Dermis microvascular lymphatic vessel endothelial cell (primary cell): ENCODE measurements around the gene CD52. TPM values are rescaled to one million over a fixed set of nuclear protein-coding genes. Genes with fewer than 3 reads are reported as not detected.
"Not testable (repeated sequence)": the region's sequence is repeated elsewhere in the genome, so short reads cannot be mapped to it uniquely, and the experiment has no call there.

Source experiments
- DNase-seq, 2 donors: peaks; one replicate each; pipeline versions ENCODE4 v3.0.0 to v3.0.0-alpha.2; 2010; ENCODE audit warnings: low read depth in 2 of 2
- total RNA-seq: library from RNA; depleted of rRNA; stranded (reverse); fragments of >200 nt; gene quantifications from 2 replicates; pipeline ENCODE4 v1.2.1, GENCODE V29; 2014

The CD52 gene
- total RNA-seq, 1 donor from 2014 or later: not detected

DNA sequence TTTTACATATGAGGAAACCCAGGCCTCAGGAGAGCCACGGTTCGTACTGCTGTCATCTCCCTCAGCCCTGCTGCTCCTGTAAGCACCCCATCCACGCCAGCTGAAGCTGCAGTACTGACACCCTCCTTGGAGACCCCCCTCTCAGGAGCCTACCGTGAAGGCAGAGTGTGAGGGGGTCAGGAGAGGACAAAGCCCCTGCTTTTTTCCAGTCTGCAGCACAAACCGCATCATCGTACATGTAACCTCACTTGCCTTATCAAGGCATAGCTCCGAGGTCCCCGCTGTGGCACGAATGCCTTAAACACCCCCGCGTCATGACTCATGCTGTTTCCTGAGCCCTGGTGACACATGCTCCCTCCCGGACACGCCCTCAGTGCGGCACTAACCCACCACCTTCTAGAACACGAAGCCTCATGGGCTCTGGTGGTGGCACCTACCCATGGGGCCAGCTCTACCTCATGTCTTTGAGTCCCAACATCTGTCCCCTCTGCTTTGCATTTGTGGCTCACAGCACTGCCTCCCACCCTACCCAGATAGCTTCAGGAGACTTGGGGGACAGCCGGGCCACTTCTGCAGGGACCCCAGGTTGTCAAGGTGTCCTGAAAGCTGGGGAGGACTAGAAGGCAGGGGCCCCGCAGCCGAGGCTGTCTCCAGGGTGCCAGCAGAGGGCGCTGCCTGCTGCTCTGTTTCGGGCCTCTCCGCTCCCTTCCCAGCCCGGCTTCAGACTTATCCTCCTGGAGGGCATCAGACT lies 33.0 kb upstream of the CD52 start:
- peak; percentile 40 to 88 for DNase-seq

DNA sequence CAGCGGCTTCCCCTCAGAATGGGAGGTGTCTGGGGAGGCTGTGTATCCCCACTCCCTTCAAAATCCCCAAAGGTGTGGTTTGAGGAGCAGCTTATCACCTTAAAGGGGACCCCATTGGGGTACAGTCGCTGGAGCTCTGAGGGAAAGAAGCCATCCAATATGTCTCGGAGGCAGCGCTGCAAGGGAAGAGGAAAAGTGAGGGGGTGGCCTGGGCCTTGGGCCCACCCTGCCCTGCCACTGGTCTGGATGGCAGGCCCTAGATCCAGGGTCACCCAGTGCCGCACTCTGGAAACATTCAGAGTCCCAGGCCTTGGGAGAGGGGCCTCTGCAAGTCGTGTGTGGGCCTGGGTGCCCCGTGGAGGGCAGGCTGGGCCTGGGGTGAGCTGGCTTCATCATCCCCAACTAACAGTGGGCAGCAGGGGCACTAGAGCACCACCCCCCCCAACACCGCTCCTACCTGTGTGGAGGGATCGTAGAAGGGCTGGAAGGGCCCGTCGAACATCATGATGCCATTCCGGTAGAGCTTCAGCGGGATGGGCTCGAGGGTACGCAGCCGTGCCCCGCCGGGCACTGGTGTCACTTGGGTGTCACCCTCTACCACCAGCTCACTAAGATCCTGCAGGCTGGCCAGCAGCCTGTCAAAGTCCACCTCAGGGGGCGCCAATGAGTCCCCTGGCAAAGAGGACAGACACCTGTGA lies 32.2 kb upstream of the CD52 start:
- DNase-seq: peak in 1 of 2 donors; percentile 43

DNA sequence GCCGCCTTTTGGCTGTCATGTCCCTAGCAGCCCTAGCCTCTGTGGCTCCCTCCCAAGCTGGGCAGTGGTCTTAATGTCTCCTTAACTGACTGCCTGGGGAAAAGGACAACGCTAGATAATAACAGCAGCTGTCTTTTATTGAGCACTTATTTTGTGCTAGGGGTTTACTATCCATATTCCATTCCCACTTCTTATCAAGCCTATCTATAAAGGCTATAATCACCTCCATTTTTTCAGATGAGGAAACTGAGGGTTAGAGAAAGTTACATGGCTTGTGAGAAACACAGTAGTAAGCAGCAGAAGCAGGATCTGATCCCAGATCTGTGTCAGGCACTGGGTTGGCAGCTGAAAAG lies 31.7 kb upstream of the CD52 start:
- DNase-seq: no peak

DNA sequence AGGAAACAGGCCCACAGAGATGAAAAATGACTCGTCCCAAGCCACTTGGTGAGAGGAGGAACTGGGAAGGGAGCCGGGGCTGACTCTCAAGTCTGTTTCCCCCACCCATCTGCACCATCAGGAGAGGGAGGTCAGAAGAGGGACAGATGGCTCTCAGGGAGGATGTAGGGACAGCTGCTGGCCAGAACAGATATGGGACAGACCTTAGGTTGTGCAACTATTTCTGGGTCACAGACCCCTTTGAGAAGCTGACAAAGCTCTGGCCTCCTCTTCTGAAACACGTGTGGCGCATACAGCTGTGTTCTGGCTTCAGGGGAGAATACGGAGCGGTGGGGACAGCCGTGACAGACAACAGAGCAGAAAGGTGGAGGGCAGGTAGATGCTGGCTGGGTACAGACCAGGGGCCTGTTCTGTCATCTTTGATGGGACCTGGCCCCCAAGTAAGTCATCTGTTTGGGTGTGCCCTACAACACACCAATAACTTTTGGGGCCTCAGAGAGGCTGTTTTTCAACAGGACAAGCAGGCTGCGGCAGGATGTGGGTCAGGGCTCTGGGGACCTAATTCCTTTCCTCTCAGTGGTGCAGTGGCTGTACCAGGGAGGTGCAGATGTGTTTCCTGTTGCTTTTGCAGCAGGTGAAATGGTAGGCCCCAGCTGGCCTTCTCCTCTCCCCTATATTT lies 30.6 kb upstream of the CD52 start:
- no peak for DNase-seq

DNA sequence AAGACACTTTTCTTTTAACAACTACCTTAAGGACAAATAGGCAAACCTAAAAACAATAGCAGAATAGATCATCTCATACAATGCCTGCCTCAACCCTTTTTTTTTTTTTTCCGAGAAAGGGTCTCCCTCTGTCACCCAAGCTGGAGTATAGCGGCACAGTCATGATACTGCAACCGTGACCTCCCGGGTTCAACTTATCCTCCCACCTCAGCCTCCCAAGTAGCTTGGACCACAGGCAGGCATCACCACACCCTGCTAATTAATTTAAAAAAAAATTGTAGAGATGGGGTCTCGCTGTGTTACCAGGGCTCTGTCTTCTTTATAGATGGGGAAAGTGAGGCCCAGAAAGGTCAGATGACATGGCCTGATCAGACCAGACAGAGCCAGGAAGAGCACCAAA lies 29.9 kb upstream of the CD52 start:
- DNase-seq: no peak

DNA sequence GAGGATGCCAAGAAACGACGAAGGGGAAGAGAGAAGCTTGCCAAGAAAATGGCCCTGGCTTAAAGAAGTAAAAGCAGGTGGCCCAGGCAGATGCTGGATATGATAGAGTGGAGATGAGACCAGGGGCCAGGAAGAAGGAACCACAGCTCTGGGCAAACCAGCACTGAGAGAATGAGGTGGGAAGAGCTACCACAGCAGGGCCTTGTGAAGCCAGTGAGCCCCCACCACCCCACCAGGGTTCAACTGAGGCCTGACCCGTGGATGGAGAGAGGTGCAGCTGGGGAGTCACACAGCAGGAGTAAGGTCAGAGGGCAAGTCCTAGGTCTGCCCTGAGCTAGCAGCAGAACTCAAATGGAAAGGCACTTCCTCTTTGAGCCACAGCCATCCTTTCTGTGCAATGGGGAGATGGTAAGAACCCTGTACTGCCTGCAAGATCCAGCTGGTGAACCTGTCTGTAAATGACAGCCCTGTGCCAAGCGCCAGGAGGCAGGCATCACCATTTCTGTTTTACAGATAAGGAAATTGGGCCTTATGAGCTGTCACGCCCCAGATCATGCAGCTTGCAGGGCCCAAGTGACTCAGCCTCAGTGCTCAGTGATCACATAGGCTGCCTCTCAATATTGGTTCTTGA lies 29.3 kb upstream of the CD52 start:
- no peak for DNase-seq

DNA sequence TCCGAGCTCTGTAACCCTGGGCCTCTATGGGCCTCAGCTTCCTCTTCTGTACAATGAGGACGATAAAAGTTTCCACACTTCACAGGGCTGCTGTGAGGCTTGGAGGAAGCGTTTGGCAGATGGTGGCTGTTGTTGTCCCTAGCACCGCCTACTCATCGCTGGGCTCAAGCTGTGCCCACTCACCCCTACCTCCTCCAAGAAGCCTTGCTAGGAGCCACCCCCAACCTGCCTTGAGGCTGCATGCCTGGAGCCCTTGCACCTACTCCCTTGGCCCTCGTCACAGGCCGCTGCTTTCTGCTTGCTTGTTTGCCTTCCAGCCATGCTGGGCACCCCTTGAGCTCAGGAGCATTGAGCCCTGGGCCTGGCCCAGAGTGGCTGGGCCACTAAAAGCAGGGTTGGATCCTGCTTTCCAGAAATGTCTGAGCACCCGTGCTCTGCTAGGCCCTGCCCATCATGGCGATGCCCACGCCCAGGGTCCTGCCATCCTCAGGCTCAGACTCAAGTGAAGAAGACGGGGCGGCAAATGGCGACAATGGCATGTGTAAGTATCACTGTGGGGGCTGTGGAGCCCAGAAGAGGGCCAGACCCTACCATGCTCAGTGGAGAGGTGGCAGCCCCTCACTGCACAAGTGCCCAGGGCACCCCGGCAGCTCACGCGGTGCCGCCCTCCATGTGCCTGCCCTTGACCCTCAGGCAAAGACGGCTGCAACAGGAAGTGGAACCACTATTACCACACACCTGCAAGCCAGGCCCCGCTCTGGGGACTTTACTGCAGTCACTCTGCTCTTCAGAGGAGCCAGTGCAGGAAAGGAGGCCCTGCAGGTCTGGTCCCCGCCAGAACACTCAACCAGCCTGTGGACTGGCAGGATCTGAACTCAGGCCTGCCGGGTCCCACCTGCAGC lies 28.3 kb upstream of the CD52 start:
- DNase-seq: no peak

DNA sequence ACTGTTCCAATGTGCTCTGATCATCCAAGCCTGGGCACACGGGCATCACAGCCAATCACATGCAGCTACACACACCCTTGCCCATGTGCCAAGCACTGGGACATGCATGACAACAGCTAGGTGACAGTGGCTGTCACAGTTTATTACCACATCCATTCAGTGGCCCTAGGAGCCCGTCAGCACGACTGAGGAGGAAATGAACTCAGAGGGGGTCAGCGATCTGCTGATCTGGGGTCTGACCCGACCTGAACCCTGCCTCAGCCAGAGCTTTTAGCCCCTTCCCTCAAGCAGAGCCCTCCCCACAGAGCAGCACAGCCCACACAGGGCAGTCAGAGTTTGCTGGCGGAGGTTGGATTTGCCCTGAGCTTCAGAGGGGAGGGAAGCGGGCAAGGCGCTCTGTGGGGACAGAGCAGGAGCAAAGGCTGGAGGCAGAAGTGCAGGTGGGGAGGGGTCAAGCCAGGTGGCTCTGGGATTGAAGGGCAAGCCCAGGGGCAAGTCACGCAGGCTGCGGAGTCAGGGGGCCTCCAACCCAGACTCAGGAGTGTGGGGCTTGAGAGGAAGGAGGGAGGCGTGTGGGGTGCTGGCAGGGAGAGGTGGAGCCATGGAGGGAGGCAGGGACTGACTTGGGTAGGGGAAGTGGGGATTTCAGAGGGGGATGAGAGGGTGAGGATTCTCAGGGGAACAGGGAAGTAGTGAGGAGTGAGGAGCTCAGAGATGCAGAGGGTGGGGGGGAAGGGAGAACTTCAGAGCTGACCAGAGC lies 27.5 kb upstream of the CD52 start:
- DNase-seq: no peak

DNA sequence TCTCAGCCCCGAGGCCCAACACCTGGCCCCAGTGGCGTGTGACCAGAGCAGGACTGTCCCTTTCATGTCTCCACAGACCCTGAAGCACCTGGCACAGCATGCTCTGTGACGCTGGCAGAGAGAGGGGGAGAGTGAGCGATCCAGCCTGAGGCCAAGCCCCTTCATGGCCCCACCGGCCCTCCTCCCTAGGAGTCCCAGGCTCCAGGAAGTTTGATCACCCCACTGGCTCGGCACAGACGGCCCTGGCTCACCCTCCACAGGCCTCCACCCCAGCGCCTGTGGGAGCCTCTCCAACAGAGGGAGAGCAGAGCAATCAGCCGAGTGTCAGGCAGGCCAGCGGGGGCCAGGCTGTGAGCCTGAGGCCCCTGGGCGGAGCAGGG lies 26.9 kb upstream of the CD52 start:
- no peak for DNase-seq

DNA sequence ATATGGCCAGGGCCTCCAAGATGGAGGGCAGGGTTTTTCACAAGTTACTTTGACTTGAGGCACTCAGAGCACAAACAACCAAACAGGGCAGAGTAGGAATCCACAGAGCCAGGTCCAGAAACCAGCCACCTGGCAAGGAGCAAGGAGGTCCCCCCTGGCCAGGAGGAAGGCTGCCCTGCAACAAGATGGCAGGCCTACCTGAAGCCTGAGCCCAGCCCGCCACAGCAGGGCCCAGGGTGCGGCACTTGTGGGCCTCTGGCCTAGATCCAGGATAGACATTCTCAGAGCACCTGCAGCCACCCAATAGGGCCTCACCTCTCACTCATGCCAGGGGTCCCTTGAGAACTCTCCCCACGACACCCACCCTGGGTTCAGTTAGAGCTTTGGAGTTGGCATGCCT lies 26.3 kb upstream of the CD52 start:
- DNase-seq: no peak

DNA sequence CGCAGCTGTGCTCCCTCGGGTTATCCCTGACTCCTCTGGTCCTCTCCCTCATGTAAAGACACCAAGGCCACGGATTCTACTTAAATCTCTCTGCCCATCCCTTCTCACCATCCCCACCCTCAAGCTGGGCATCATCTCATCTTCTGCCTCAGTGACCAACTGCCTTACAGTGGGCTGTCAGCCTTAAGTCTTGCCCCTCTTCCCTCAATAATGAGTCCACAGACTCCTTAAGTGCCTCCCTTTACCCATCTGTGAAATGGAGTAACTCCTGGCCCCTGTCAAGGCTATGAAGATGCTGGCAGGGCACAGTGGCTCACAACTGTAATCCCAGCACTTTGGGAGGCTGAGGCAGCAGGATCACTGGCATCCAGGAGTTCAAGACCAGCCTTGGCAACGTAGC lies 25.8 kb upstream of the CD52 start:
- DNase-seq: no peak

DNA sequence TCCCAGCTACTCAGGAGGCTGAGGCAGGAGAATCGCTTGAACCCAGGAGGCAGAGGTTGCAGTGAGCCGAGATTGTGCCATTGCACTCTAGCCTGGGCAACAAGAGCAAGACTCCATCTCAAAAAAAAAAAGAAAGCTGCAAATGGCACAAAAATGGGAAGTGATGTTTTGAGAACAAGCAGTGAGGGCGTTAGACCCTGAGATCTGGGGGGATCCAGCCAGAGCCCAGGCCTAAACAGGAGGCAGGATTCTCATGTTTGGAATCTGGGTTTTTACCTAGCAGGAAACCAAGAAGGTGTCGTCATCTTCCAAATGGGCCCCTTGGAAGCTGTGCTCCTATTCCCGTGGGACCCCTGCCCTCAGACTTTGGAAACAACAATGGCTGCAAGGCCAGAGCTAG lies 25.0 kb upstream of the CD52 start:
- not testable (repeated sequence) for DNase-seq

DNA sequence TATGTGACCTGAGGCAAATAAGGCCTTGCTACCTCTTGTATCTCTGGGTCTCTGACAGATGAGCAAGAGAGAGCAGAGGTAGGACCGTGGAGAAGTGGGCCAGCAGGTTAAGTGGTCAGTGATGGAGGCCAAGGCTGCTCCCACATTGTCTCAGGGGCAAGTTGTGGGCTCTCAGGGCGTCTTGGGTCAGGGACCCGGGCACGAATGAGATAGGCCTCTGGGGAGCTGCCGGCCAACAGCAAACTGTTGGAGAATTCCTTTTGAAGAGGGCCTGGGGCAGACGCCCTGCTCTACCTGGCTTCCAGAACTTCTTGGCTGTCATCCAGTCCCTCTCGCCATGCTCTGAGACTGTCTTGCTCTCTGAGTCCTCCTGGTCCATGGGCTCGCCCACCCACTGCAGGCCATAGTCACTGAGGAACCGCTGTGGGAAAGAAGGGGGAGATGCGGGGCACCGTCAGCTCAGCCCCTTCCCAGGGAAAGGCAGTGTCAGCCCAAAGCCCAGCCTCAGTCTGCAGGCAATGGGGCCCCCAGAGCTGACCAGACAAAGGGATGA lies 23.8 kb upstream of the CD52 start:
- no peak for DNase-seq

DNA sequence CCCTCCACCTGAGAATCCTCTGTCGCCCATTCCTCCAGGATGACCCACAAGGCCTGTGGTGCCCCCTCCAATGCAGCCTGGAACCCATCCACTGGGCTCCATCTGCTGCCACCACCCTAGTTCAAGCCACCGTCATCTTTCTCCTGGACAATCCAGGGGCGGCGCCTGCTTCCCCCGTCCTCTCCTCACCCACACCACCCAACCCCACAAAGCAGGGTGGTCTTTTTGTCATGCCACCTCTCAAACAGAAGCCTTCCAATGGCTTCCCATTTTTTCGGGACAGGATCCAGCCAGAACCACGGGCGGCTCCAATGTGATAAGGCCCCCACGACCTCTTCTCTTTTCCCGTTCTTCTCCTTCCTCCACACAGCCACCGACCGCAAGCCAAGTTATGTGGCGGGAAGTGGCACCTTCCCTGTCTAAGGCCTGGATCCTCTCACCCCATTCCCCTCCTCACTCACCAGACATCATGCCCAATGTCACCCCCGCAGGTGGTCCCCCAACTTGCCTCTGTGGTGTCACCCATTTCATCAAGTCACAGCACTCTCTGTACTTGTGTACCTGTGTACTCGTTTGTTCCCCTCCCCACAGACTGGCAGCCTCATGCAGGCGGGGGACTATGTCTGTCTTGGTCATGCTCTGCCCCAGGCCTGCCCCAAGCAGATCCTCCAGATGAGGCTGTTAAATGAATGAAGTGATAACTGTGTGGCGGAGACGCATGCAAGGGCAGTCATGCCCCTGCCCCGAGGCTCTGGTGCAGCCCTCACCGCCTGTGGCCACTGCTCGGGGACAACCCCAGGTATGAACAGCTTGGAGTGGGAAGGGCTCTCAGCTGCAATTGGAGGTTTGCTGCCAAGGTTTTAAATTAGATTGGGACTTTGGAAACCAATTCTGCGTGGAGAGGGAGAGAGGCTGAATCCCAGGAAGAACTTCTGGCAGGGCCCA lies 22.3 kb upstream of the CD52 start:
- DNase-seq: no peak

DNA sequence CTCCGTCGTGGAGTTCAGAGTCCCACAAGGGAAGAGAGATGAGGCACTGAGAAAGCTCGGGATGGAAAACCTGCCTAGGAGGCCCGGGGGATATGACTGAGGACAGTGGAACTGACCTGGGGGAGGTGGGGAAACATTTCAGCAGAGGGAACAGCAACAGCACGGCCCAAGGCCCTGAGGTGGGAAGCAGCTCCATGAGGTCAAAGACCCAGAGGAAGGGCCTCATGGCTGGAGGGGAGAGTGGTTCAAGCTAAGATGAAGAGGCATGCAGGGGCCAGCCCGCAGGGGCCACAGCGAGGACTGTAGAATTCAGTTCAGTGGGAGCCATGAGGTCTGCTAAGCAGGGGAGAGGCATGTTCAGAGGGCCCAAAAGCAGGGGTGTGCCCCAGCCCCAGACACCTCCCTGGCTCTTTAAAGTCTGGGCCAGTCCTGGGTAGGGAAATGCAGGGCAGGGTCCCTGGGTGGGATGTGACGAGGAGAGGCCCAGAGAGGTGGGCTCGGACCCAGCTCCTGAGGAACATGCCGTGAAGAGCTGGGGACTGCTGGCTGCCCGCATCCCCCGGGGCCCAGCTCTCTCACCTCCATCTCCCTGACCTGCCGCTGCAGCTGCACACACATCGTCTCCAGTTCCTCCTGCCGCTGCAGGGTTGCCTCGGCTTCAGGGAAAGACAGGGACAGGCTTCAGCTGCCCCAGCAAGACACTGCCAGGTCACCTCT lies 21.3 kb upstream of the CD52 start:
- no peak for DNase-seq

DNA sequence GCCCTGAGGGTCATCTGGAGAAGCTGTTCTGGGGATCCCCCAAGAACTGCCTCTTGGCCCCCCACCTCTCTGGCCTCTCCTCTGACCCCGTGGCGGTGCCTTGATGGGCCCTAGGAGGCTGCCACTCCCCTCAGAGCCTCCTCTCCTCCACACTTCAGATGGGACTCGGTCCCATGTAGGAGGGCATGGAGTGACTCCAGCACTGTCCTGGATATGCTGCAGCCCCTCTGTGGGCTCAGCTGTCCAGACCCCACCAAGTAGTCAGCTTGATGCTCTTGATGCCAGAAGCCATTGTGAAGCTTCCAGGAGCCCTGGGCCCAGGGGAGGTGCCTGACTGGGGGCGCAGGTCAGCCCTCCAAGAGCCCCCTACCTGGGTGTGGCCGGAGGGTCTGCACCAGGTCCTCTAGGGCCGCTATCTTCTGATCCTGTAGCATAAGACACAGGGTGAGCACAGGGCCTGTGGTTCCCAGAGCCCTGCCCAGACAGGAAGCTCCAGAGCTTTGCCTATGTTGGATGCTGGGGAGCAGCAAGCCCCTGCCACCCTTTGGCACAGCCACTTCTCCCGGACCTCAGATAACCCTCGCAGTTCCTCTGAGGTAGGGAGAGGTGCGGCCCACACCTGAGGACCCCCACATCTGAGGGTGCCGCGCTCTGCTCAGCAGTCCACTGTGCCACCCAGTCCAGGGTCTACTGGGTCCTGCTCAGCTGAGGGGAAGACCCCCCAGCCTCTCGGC lies 20.5 kb upstream of the CD52 start:
- no peak for DNase-seq

DNA sequence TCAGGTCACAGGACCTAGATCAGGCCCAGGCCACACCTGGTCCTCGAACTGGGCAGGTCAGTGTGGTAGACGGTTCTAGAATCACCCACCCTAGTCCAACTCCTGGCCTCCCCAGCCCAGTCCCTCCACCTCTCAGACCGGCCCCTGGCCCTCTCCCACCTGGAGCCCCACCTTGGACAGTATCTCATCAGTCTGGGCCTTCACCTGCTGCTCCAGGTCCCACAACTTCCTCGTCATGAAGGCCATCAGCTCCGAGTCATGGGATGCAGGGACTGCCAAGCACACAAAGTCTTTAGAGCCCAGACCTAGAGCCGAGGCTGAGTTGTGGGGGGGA lies 20.0 kb upstream of the CD52 start:
- DNase-seq: no peak
